Astrocyte (in vitro differentiated cells and primary cell): ENCODE measurements around the gene PRR16.
A peak's percentile ranks its signal among the peaks of the same experiment; 100 is the strongest.

Experiments
- CTCF ChIP-seq: IDR thresholded peaks from 2 replicates; pipeline ENCODE4 v1.5.1; 2011; ENCODE audit warnings: low read depth, mild to moderate bottlenecking, inconsistent platforms, low read length, moderate library complexity; ENCODE audit not compliant: insufficient read depth
- EZH2 ChIP-seq: IDR thresholded peaks from 2 replicates; pipeline ENCODE4 v1.6.1; 2012; ENCODE audit warnings: mild to moderate bottlenecking, low read length, inconsistent platforms; ENCODE audit not compliant: insufficient read depth

GRCh38 chr5:120532835-120533234, 68.7 kb downstream of the PRR16 start:
- TF ChIP-seq CTCF = peak; percentile 35
- TF ChIP-seq EZH2 = no peak
